Choroid plexus epithelial cell (primary cell): Measurements from ENCODE around the gene PPP1R14C.

Experiments used
- DNase-seq: peaks from one replicate; pipeline ENCODE4 v3.0.0-alpha.2; 2010; ENCODE audit warnings: low read depth
- H3K4me3 ChIP-seq: 2 replicates; pipeline ENCODE4 v1.5.1; 2011; ENCODE audit warnings: low read depth, mild to moderate bottlenecking, control low read depth, low read length, moderate library complexity
- TF ChIP-seq, protein P1 (sequence below): conservative IDR thresholded peaks from 2 replicates; pipeline ENCODE4 v1.5.1; 2011; ENCODE audit warnings: low read depth, mild to moderate bottlenecking, control low read depth, inconsistent platforms, low read length, moderate library complexity

PPP1R14C gene

DNA sequence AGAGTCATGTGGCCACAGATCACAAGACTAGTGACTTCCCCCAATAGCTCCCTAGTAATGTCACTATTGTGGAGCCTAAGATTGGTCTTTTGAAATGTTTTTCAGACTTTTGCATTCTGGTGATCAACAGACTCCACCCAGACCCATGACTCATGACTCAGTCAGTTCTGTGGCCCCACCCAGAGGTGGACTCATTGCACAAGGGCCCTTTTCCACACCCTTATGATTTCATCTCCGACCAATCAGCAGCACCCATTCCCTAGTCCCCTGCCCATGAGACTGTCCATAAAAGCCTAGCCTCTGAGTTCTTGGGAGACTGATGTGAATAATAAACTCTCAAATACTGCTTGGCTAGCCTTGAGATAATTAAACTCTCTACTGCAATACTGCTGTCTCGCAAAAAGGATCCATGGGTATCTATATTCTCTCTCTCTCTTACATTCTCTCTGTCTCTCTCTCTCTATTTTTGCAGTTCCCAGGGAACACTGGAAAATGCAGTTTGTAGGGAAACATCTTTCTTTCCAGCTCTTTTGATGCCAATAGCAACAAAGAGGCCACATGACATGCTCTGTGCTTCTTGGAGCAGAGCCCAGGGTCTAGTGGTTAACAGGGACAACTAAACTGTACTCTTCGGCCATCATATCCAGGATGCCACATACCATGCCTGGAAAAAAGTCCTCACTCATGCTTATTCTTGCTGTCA lies 154.6 kb downstream of the PPP1R14C start:
- no peak overlapping the region for H3K4me3 ChIP-seq
- TF ChIP-seq, protein P1, sequence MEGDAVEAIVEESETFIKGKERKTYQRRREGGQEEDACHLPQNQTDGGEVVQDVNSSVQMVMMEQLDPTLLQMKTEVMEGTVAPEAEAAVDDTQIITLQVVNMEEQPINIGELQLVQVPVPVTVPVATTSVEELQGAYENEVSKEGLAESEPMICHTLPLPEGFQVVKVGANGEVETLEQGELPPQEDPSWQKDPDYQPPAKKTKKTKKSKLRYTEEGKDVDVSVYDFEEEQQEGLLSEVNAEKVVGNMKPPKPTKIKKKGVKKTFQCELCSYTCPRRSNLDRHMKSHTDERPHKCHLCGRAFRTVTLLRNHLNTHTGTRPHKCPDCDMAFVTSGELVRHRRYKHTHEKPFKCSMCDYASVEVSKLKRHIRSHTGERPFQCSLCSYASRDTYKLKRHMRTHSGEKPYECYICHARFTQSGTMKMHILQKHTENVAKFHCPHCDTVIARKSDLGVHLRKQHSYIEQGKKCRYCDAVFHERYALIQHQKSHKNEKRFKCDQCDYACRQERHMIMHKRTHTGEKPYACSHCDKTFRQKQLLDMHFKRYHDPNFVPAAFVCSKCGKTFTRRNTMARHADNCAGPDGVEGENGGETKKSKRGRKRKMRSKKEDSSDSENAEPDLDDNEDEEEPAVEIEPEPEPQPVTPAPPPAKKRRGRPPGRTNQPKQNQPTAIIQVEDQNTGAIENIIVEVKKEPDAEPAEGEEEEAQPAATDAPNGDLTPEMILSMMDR: no peak
- peak; percentile 83 for DNase-seq

DNA sequence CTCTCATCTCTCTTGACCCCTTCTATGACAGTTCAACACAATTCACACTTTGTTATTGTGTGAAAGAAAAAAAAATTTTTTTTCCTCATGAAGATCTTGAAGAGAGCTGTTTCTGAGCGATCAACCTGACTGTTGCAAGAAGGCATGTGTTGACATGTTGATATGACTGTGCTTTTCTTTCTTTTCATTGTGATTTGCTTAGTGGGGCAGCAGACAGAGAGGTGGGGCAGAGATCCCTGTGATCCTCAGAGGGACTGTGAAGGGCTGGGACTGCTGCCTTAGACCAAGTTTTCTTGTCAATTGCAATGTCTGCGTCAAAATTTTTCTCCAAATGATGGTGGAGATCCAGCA lies 155.2 kb downstream of the PPP1R14C start:
- H3K4me3 ChIP-seq: no peak overlapping the region
- TF ChIP-seq, protein P1: no peak
- no peak for DNase-seq

DNA sequence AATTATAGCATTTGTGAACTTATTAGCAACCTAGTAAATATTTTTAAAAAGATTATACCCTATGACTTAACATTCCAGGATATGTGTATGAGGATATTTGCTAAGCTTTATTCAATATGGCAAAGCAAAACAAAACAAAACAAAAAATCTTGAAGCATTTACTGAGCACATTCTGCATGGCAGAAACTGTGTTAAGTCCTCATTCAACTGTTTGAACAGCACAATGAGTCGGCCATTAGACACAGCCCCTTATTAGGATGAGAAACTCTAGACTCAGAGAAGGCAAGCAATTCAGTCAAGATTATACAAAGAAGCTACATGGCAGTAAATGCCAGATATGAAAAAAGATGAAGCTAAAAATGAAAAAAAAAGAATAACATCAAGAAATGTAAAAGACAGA lies 155.8 kb downstream of the PPP1R14C start:
- DNase-seq: no peak
- no peak overlapping the region for H3K4me3 ChIP-seq
- TF ChIP-seq, protein P1: no peak
